ENCODE data around the gene FEM1B.

Gene FEM1B

DNA sequence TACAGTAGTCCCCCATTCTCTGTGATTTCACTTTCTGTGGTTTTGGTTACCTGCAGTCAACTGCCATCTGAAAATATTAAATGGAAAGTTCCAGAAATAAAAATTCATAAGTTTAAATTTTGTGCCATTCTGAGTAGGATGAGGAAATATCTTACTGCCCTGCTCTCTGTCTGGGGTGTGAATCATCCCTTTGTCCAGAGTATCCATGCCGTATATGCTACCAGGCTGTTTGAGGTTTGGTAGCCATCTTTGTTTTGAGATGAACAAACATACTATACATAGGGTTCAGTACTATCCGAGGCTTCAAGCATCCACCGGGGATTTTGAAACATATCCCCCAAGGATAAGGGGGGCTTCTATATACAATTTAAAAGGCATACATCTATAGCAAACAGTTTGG is 16.3 kb upstream of the FEM1B start:
- DNase-seq, result no peak

DNA sequence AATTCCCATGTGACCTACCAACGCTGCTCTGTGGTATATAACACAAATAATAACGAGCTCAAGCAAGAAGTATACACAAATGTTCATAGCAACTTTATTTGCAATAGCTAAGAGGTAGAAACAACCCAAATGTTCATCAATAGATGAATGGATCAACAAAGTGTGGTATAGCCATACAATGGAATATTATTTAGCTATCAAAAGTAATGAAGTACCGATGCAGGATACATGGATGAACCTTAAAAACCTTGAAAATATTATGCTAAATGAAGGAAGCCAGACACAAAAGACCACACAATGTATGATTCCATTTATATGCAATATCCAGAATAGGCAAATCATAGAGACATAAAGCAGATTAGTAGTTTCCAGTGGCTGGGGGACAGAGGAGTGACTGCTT is 15.6 kb upstream of the FEM1B start:
- DNase-seq, result no peak

DNA sequence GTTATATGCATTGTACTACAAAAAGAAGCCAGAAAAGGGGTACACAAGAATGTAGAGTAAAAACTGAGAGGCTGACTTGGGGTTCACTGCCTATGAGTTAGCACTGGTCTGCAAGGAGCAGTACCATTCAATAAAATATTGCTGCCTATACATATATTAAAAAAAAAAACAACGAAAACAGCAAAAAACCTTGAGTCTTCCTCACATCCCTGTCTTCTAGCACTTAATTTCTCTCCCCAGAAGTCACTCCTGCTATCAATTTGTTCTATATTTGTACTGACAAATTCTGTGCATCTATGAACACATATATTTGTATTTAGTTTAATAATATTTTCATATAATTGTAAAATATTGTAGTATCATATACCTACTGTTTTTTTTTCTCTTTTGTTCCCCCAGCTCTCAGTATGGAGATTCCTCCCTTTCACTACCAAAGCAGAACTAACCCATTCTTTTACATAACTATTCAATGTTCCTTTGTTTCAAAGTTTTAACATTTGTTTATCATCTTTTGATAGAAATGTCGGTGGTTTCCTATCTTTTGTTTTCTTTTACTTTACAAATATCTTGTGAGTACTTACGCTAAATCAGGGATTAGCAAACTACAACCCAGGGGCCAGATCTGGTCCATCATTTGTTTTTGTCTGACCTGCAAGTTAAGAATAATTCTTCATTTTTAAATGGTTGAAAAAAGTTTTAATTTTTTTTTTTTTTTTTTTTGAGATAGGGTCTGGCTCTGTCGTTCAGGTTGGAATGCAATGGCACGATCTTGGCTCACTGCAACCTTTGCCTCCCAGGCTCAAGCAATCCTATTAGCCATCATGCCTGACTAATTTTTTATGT is 14.8 kb upstream of the FEM1B start:
- DNase-seq, result no peak

DNA sequence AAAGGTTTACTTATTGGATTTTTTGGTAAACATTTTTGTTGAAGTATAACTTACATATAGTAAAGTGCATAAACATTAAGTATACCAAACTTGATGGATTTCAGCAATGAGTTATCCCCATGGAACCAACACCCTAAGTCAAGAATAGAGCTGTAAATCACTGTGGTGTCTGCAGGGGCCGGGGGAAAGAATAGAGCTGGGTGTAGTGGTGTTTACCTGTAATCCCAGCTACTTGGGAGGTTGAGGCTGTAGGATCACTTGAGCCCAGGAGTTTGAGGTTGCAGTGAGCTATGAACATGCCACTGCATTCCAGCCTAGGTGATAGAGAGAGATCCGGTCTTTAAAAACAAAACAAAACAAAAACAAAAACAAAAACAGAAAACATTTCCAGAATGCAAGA is 13.3 kb upstream of the FEM1B start:
- no peak for DNase-seq

DNA sequence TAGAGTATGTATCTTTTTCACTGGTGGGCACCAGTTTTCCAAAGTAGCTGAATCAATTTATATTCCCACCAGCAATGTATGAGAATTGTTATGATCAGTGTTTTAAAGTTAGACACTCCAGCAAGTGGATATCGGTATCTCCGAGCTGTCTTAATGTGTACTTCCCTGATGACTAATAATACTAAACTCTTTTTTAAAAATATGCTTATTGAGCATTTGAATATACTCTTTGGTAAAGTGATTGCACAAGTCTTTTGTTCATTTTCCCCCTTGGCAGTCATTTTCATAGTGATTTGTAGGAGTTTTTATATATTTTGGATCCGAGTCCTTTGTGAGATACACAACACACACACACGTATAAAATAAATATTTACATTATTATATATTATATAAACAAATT is 12.5 kb upstream of the FEM1B start:
- DNase-seq, result no peak

DNA sequence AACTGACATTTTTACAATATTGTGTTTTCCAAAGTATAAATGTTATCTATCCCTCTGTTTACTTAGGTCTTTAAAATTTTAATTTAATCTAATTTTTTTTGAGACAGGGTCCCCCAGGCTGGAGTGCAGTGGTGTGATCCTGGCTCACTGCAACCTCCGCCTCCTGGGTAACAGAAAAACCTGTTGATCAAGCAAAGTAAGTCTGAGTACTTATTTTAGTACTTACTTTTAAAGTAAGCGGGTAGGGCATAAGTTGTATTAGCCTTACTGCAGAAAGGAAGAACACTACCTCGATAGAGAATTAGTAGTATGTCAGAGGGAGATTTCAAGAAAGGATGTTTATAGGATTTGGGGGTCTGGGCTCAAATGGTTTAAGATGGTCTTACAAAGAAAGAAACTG is 11.9 kb upstream of the FEM1B start:
- no peak for DNase-seq

DNA sequence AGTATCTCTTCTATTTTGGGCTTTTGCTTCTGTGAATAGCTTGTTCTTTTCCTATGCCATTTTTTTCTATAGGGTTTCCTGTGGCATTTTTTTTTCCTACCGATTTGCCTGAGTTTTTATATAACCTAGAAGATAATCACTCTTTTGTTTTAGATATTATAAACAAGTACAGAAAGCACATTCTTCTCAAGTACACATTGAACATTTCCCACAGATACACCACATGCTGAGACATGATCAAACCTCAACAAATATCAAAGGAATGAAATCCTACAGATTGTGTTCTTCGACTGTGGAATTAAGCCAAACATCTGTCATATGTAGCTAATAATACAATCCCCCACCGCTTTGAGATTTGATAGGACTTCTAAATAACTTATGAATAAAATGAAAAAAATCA is 9.1 kb upstream of the FEM1B start:
- no peak for DNase-seq

DNA sequence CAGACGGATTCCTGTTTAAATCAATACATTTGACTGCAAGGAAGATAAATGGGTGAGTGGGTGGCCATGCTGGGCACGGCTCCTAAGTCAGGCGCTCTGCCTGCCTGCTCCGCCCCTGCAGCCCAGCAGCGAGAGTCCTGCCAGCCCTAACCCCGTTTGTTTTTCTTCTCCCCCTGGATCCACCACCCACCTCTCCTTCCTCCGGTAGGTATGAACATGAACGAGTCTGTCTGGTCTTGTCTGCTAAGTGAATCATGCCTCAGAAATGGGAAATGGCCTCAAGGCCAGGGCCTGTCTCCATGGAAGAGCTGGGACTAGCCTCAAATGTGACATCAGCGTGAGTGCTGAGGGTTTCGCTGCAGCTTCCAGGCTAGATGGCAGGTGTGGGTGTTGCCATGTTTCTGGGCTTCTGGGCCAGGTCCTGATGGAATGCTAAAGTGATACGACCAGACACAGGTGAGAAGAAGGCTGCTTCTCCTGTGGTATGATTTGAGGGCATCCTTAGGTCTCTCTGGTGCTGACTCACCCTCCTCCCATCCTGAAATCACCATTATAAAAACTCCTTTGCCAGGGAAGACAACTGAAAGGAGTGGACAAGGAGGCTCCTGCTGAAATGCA is 5.6 kb upstream of the FEM1B start:
- DNase-seq, result peak; percentile 90

DNA sequence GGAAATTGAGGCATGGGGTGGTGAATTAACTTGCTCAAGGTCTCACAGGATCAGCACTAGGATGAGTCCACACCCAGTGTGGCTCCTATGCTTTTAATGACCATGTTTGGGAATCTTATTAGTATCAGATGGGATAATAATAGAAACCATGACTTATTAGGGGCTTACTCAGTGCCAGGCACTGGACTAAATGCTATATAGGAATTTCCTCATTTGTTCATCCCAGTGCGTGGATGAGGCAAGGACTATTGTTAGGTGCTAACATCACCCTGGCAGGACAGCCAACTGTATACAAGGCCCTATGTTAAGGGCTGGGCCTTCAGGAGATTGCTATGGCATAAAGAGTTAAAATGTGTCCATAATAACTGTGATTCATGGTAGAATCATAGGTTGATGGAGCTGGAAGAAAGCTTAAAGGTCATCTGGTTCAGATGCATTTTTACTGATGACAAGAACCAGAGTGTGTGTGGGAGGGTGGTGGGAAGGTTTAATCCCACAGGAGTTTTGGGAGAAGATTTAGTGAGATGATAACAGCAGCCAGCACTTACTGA is 4.7 kb upstream of the FEM1B start:
- peak; percentile 96 for DNase-seq

DNA sequence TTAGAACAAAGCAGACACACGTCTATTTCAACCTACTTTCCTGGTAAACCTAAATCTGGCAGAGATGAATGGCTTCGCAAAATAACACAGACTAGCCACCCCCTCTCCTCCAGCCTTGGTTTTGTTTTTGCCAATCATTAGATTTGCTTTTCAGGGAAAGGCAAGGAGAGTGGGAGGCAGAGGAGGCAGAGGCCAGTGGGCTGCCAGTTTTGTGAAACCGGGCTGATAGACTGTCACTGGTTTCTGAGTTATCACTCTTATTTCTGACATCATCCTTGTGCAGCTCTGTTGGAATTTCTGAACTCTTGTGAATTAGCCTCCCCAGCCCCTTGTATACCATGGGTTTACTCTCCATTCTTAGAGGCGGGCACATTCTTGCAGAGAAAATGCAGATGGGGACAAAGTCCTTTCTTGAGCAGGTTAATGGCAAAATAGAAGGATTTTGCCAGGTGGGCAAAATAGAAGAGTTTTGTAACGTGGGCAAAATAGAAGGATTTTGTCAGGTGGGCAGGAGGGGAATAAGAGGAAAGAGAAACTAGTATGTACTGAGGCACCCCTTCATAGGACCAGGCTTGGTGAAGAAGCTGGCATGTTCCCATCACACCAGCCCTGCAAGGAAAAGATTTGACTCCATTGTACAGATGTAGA is 3.2 kb upstream of the FEM1B start:
- DNase-seq, result no peak

DNA sequence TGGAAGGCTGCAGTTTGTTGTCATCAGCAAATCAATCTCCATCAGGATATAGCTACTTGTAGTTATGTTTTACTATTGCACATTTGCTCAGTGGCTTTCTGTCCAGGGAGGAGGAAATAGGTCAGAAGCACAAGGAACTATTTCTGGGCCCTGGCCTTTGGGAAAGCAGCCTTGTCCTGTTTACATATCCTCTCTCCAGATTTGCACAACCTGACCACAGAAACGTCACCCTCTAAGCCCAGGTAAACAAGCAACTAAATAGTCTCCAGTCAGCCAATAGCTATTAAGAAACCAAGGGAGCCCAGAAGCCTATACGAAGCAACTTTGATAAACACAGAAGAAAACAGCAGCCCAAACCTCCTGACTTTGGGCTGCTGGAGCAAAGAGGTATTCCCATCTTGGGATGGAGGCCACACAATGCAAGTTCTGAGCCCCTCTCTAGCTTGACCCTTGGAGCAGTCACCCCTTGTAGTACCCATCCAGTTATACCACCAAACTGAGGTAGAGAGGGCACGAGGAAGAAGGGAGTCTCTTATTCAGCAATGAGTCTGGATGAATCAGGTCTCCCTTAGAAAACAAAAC is 2.3 kb upstream of the FEM1B start:
- no peak for DNase-seq

DNA sequence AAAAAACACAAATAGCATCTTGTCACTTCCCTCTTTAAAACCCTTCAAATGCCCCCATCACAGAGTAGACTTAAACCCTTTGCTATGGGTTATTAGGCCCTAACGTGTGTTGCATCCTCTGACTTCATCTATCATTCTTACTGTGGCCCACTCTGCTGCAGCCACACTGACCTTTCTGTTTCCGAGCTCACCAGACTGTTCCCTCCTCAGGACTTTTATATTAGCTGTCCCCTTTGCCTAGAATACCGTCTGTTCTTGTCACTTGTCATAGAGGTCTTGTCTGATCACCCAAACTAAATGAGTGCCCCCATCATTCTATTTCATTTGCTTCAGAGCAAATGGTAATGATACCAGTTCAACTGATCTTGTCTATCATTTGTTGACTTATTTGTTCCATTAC is 877 bp upstream of the FEM1B start:
- no peak for DNase-seq

DNA sequence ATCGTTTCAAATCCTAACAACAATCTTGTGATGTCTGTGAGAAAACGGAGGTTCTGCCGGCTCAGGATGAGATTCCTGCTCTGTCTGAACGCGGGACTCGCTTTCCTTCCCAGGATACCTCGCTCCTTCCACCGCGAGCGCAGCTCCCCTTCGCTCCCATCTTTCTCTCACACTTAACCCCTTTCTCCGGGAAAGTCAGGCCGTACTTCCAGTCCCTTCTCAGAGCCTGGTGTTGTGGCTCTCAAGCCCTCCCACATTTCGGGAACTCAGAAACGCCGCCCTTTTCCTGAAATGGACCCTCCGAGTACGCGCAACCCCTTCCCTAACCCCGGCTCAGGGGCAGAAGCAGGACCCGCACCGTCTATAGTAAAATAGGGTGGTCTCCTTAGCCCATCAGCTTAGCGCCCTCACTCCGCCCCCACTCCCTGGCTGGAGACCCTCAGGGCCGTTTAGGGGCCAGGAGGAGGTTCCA is 378 bp upstream of the FEM1B start:
- DNase-seq, result peak; percentile 68

DNA sequence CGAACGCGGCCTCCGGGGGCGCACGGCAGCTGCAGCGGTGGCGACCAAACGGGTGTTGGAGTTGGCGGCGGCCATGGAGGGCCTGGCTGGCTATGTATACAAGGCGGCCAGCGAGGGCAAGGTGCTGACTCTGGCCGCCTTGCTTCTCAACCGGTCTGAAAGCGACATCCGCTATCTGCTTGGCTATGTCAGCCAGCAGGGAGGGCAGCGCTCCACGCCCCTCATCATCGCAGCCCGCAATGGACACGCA is 725 bp downstream of the FEM1B start:
- no peak for DNase-seq

DNA sequence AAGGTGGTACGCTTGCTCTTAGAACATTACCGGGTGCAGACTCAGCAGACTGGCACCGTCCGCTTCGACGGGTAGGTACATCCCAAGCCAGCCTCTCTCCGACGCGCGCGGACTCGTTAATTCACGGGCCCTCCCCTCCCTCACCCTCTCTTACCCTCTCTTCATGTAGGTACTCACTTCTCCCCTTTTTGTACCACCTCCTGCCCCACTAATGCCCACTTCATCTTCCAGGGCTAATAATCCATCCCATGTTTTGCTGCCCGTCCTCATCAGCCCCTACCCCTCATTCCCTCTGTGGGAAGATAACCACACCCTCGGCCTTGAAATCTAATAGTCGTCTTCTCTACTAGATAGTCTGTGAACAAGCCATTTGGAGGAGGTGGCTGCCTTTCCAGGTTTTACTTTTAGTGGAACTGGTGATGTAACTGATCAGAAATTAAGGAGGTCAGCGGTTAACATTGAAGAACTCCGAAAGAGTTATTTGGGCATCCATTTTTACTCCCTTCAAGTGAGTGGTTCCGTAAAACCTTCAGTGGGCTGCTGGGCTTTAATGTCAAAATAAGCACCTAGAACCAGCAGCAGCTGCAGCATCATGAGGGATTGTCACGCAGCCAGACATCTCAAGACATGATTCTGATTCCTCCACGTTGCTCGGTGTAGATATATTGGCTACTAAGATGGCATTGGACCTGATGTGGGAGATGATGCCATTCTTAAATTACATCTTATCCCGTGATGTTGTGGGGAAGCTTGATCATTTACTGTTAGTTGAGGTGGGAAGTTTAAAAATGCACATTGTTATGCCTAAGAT is 1.3 kb downstream of the FEM1B start:
- DNase-seq, result peak; percentile 53

DNA sequence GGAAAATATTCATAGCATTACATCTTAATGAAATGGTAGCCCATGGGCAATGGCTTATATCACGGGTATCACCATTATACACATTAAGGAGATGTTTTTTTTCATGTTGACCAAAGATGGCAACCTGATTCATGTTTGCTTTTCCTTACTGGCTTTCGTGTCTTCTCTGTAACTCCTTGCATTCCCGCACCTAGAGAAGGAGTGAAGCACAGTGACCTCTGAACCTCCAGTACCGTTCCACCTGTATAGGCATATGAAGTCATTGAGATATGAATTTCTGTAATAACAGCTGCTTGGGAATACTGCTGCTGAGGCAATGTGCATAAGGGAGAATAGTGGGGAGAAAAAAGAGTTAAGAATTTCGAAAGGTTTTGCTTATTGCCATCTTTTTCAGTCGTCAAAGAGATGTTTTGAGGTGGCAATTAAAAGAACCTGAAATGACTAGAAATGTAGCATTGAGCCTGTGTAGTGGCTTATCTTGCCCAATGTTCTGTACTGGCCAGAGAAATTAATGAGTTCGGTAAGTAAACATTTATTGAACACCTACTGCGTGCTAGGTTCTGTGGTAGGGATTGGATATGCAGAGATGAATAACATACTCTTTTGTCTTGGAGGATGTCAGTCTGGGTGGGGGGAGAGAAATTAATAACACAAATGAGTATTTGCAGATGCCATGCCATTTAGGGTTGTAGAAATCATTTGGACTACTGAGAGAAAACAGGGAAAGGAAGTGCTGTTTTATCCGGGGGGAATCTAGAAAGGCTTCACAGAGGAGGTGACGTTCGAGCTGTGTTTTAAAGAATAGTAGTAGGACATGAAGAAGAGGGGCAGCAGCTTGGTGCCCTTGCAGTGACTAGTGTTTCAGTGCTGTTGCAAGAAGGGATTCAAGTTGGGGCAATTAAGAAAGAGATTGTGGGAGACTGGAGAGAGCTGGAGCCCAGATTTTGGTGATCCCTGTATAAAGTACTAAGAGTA is 2.5 kb downstream of the FEM1B start:
- no peak for DNase-seq

DNA sequence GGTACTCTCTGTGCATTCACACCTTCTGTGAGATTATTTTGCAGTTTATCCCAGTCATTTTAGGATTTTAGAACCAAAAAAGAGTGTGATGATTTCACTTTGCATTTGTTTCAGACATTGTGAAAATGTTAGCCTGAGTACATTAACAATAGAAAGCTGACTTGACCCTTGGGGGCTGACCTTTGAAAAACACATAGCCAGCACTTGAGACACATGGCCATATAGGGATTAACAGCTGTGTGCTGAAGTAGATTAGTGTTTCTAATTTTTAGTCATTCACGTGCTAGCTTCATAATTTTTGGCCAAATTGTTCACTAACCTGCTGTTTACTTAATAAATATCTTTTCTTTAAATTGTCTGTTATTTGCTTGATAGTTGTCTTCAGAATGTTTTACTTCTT is 3.5 kb downstream of the FEM1B start:
- no peak for DNase-seq

DNA sequence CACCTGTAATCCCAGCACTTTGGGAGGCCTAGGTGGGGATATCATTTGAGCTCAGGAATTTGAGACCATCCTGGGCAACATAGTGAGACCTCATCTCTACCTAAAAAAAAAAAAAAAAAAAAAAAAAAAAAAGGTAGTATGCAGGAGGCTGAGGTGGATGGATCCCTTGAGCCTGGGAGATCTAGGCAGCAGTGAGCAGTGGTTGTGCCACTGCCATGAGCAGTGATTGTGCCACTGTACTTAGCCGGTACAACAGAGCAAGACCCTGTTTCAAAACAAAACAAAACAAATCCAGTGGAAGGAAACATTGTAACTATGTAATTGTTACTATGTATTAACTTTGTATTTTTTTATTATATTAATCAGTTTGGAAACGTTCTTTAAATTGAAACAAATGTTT is 5.9 kb downstream of the FEM1B start:
- DNase-seq, result no peak

DNA sequence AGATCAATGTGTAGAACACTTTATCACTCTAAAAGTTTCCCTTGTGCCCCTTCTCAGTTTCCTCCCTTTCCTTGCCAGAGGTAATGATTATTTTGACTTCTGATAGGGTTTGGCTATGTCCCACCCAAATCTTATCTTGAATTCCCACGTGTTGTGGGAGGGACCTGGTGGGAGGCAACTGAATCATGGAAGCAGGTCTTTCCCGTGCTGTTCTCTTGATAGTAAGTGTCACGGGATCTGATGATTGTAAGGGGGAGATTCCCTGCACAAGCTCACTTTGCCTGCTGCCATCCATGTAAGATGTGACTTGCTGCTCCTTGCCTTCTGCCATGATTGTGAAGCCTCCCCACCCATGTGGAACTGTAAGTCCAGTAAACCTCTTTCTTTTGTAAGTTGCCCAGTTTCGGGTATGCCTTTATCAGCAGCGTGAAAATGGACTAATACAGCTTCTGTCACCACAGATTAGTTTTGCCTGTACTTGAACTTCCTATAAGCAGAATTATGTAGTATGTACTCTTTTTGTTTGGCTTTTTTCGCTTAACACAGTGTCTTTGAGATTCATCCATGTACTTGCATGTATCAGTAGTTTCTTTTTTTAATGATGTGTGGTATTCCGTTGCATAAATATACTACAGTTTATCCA is 7.2 kb downstream of the FEM1B start:
- DNase-seq, result no peak

DNA sequence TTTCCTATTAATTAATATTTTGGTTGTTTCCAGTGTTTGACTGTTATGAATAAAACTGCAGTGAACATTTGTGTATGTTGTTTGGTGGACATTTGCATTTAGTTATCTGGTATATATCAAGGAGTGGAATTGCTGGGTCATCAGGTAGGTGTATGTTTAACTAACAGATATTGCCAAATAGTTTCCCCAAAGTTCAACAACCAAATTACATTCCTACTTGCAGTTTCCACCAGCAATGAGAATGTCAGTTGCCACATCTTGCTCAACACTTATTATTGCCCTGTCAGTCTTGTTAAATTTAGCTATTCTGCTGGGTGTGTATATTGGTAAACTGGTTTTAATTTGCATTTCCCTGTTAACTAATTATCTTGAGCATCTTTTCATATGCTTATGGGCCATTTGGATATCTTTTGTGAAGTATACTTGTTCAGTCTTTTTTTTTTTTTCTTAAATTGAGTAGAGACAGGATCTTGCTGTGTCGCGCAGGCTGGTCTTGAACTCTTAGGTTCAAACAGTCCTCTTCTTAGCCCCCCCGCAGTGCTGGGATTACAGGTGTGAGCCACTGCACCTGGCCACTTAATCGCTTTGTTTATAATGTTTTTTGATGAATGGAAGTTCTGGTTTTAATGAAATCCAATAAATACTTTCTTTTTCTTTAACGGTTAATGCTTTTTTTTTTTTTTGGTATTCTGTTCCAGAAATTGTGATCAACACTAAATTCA is 7.9 kb downstream of the FEM1B start:
- DNase-seq, result no peak

Data from fibroblast of skin of right biceps (primary cell).